Endothelial cell of hepatic sinusoid (primary cell): ENCODE results near the gene ZNHIT6.

Experiments
- in situ Hi-C: cut with HindIII; loops from 2 replicates; pipeline ENCODE4 v1.10.0; 2017; ENCODE audit warnings: low sequenced_read_pairs

Gene ZNHIT6

GRCh38 chr1:85599681-85600080 lies 108.6 kb downstream of the ZNHIT6 start:
- in situ Hi-C loops, result no loop called here
